Measurements from ENCODE around the gene FOXR1.
"Not testable (repeated sequence)": the region's sequence is repeated elsewhere in the genome, so short reads cannot be mapped to it uniquely, and the experiment has no call there.

FOXR1 gene

GRCh38 chr11:119012629-119013170 lies 41.1 kb downstream of the FOXR1 start:
- Histone ChIP-seq H3K36me3 (ENCODE audit: control insufficient read depth in 4 of 4, insufficient read depth in 4 of 4, low read length in 3 of 4) (peaks cover 9 to 63% (median 44%) of the 10 kb centered on the region in 4 experiments), H3K27me3 (replicated peaks in 2 of 5; ENCODE audit: control insufficient read depth in 4 of 5, insufficient read depth in 5 of 5, low read length in 4 of 5) (no peaks in the 10 kb centered on the region), H3K4me1 (ENCODE audit: control extremely low read depth in 1 of 4, control insufficient read depth in 4 of 4, insufficient read depth in 4 of 4, low read length in 3 of 4) (peaks cover 12 to 20% (median 14%) of the 10 kb centered on the region in 4 experiments), H3K9me3 (ENCODE audit: control extremely low read depth in 1 of 5, control insufficient read depth in 4 of 5, insufficient read depth in 2 of 5, low read depth in 1 of 5, low read length in 4 of 5) (no peaks in the 10 kb centered on the region), H3K4me3 (ENCODE audit: control insufficient read depth in 1 of 7, extremely low read depth in 1 of 7, insufficient read depth in 4 of 7, low read depth in 2 of 7, low read length in 6 of 7) (no peak overlapping the region), H3K27ac (ENCODE audit: insufficient read depth in 1 of 2, low read depth in 1 of 2, low read length in 2 of 2, poor library complexity in 1 of 2, severe bottlenecking in 2 of 2) (no peak overlapping the region)
- CTCF ChIA-PET: interaction anchor here (1.1 kb wide), 1 partner anchor 106 kb away, joined by 3 read pairs; no protein-coding TSS in a partner anchor
- WGBS (ENCODE audit: insufficient coverage): 100% methylated on average over 3 of the region's 3 CpGs
- no peak for DNase-seq
- POLR2A ChIA-PET: no interaction called here

- no peaks in the 10 kb centered on the region for H3K9me3 ChIP-seq (ENCODE audit: control extremely low read depth in 1 of 5, control insufficient read depth in 4 of 5, insufficient read depth in 2 of 5, low read depth in 1 of 5, low read length in 4 of 5)
- CTCF ChIA-PET: interaction anchor here (0.7 to 1.4 kb wide), 4 partner anchors 8 to 41 kb away, joined by 3 to 4 read pairs (median 3); no protein-coding TSS in a partner anchor
- H3K36me3 ChIP-seq (ENCODE audit: control insufficient read depth in 4 of 4, insufficient read depth in 4 of 4, low read length in 3 of 4): peaks cover 9 to 58% (median 41%) of the 10 kb centered on the region in 4 experiments
- no peak overlapping the region for H3K4me3 ChIP-seq (ENCODE audit: control insufficient read depth in 1 of 7, extremely low read depth in 1 of 7, insufficient read depth in 4 of 7, low read depth in 2 of 7, low read length in 6 of 7)
- H3K27ac ChIP-seq (ENCODE audit: insufficient read depth in 1 of 2, low read depth in 1 of 2, low read length in 2 of 2, poor library complexity in 1 of 2, severe bottlenecking in 2 of 2): no peak overlapping the region
- POLR2A ChIA-PET: no interaction called here
- H3K27me3 ChIP-seq (replicated peaks in 2 of 5; ENCODE audit: control insufficient read depth in 4 of 5, insufficient read depth in 5 of 5, low read length in 4 of 5): no peaks in the 10 kb centered on the region
- no peak for DNase-seq
- peaks cover 12 to 23% (median 15%) of the 10 kb centered on the region in 4 experiments for H3K4me1 ChIP-seq (ENCODE audit: control extremely low read depth in 1 of 4, control insufficient read depth in 4 of 4, insufficient read depth in 4 of 4, low read length in 3 of 4)
- WGBS (ENCODE audit: insufficient coverage): 96% methylated on average over 16 of the region's 17 CpGs
These were observed 42.8 kb downstream of the FOXR1 start for GRCh38 chr11:119014209-119014924.

DNA sequence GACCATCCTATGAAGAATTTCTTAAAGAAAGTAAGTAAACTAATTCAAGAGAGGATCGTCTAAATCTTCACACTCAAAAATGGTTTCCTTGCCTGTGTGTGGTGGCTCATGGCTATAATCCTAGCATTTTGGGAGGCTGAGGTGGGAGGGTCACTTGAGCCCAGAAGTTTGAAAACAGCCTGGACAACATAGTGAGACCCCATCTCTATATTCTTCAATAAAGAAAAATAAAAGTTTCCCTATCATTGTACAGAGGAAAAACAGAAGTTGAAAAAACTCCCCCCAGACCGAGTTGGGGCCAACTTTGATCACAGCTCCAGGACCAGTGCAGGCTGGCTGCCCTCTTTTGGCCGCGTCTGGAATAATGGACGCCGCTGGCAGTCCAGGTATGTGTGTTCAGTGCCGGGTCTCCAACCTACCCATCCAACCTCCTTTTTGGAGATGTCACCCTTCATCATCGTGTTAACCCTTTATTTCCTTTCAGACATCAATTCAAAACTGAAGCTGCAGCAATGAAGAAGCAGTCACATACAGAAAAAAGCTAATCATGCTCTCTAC lies 43.6 kb downstream of the FOXR1 start:
- peak in 2 of 3 donors; percentile 21 to 40 for DNase-seq
- Histone ChIP-seq H3K36me3 (ENCODE audit: control insufficient read depth in 4 of 4, insufficient read depth in 4 of 4, low read length in 3 of 4) (peaks cover 9 to 52% (median 39%) of the 10 kb centered on the region in 4 experiments), H3K27me3 (replicated peaks in 2 of 5; ENCODE audit: control insufficient read depth in 4 of 5, insufficient read depth in 5 of 5, low read length in 4 of 5) (no peaks in the 10 kb centered on the region), H3K4me3 (ENCODE audit: control insufficient read depth in 1 of 7, extremely low read depth in 1 of 7, insufficient read depth in 4 of 7, low read depth in 2 of 7, low read length in 6 of 7) (no peak overlapping the region), H3K4me1 (ENCODE audit: control extremely low read depth in 1 of 4, control insufficient read depth in 4 of 4, insufficient read depth in 4 of 4, low read length in 3 of 4) (peaks cover 17 to 31% (median 22%) of the 10 kb centered on the region in 4 experiments), H3K9me3 (ENCODE audit: control extremely low read depth in 1 of 5, control insufficient read depth in 4 of 5, insufficient read depth in 2 of 5, low read depth in 1 of 5, low read length in 4 of 5) (no peaks in the 10 kb centered on the region), H3K27ac (ENCODE audit: insufficient read depth in 1 of 2, low read depth in 1 of 2, low read length in 2 of 2, poor library complexity in 1 of 2, severe bottlenecking in 2 of 2) (no peak overlapping the region)
- POLR2A ChIA-PET: no interaction called here
- WGBS (ENCODE audit: insufficient coverage): 86% methylated on average over 8 of the region's 8 CpGs
- CTCF ChIA-PET: interaction anchor here (0.6 to 1.2 kb wide), 6 partner anchors 15 to 325 kb away, joined by 3 to 4 read pairs (median 3); no protein-coding TSS in a partner anchor

DNA sequence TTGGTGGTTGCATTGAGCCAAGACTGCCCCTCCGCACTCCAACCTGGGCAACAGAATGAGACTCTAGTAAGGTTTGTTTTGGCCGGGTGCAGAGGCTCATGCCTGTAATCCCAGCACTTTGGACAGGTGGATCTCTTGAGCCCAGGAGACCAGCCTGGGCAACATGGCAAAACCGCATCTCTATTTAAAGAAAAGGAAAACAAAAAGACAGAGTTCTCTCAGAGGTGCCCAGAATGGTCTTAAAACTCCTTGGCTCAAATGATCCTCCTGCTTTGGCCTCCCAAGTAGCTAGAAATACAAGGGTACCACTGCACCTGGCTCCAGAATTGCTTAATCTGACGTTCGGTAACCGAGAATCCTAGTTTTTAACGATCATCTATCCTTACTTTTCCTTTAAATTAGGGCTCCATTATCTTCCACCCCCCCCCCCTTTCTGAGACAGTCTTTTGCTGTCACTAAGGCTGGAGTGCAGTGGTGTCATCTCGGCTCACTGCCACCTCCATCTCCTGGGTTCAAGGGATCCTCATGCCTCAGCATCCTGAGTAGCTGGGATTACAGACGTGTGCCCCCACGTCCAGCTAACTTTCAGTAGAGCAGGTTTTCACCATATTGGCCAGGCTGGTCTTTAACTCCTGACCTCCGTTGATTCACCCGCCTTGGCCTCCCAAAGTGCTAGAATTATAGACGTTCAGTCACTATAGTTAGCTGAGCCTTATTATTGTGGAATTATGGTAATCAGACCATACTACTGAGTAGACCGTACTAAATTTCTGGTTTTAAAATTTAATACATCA lies 44.9 kb downstream of the FOXR1 start:
- H3K27me3 ChIP-seq (replicated peaks in 2 of 5; ENCODE audit: control insufficient read depth in 4 of 5, insufficient read depth in 5 of 5, low read length in 4 of 5): no peaks in the 10 kb centered on the region
- no peak for DNase-seq
- H3K9me3 ChIP-seq (ENCODE audit: control extremely low read depth in 1 of 5, control insufficient read depth in 4 of 5, insufficient read depth in 2 of 5, low read depth in 1 of 5, low read length in 4 of 5): no peaks in the 10 kb centered on the region
- peaks cover 17 to 32% (median 23%) of the 10 kb centered on the region in 4 experiments for H3K4me1 ChIP-seq (ENCODE audit: control extremely low read depth in 1 of 4, control insufficient read depth in 4 of 4, insufficient read depth in 4 of 4, low read length in 3 of 4)
- POLR2A ChIA-PET: interaction anchor here (0.8 kb wide), 1 partner anchor 472 kb away, joined by 3 read pairs; no protein-coding TSS in a partner anchor
- CTCF ChIA-PET: interaction anchor here (0.8 to 1.3 kb wide), 5 partner anchors 16 to 88 kb away, joined by 3 read pairs; no protein-coding TSS in a partner anchor
- H3K36me3 ChIP-seq (ENCODE audit: control insufficient read depth in 4 of 4, insufficient read depth in 4 of 4, low read length in 3 of 4): peaks cover 9 to 51% (median 37%) of the 10 kb centered on the region in 4 experiments
- H3K4me3 ChIP-seq (ENCODE audit: control insufficient read depth in 1 of 7, extremely low read depth in 1 of 7, insufficient read depth in 4 of 7, low read depth in 2 of 7, low read length in 6 of 7): peak overlapping the region in 3 of 7 experiments; percentile 94 to 100 (median 96)
- H3K27ac ChIP-seq (ENCODE audit: insufficient read depth in 1 of 2, low read depth in 1 of 2, low read length in 2 of 2, poor library complexity in 1 of 2, severe bottlenecking in 2 of 2): peak overlapping the region in 1 of 2 experiments; percentile 96
- 93% methylated on average over 9 of the region's 14 CpGs for WGBS (ENCODE audit: insufficient coverage)

DNA sequence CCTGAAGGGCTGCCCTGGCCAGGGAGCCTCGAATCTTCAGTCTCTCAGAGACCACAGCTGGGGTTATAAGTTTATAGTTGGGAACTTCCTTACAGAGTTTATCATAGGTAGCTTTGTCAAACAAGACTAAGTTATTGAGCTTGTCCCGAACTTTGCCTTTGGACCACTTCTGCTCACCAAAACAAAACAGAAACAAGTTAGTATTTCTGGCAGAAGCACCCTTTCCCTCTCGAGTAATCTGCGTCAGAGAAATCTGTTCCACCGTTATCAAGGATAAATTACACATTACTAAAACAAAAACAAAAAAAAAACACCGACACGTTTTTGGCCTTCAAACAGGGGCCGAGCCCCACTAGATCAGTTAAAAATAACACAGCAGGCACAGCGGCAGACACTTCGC lies 45.8 kb downstream of the FOXR1 start:
- not testable (repeated sequence) for H3K9me3 ChIP-seq (ENCODE audit: control extremely low read depth in 1 of 5, control insufficient read depth in 4 of 5, insufficient read depth in 2 of 5, low read depth in 1 of 5, low read length in 4 of 5); DNase-seq; H3K27me3 ChIP-seq (replicated peaks in 2 of 5; ENCODE audit: control insufficient read depth in 4 of 5, insufficient read depth in 5 of 5, low read length in 4 of 5)
- Histone ChIP-seq H3K36me3 (ENCODE audit: control insufficient read depth in 4 of 4, insufficient read depth in 4 of 4, low read length in 3 of 4) (peaks cover 4 to 55% (median 37%) of the 10 kb centered on the region in 4 experiments), H3K4me1 (ENCODE audit: control extremely low read depth in 1 of 4, control insufficient read depth in 4 of 4, insufficient read depth in 4 of 4, low read length in 3 of 4) (peaks cover 17 to 32% (median 23%) of the 10 kb centered on the region in 4 experiments), H3K4me3 (ENCODE audit: control insufficient read depth in 1 of 7, extremely low read depth in 1 of 7, insufficient read depth in 4 of 7, low read depth in 2 of 7, low read length in 6 of 7) (peak overlapping the region; percentile 94 to 100 (median 96)), H3K27ac (ENCODE audit: insufficient read depth in 1 of 2, low read depth in 1 of 2, low read length in 2 of 2, poor library complexity in 1 of 2, severe bottlenecking in 2 of 2) (peak overlapping the region; percentile 87 to 96)
- ChIA-PET POLR2A (interaction anchor here (0.8 kb wide), 1 partner anchor 77 kb away, joined by 4 read pairs; no protein-coding TSS in a partner anchor), CTCF (interaction anchor here (1.3 kb wide), 1 partner anchor 16 kb away, joined by 3 read pairs; no protein-coding TSS in a partner anchor)
- 4% methylated on average over 9 of the region's 10 CpGs for WGBS (ENCODE audit: insufficient coverage)

- Histone ChIP-seq H3K9me3 (ENCODE audit: control extremely low read depth in 1 of 5, control insufficient read depth in 4 of 5, insufficient read depth in 2 of 5, low read depth in 1 of 5, low read length in 4 of 5) (no peaks in the 10 kb centered on the region), H3K36me3 (ENCODE audit: control insufficient read depth in 4 of 4, insufficient read depth in 4 of 4, low read length in 3 of 4) (peaks cover 3 to 54% (median 38%) of the 10 kb centered on the region in 4 experiments), H3K27me3 (replicated peaks in 2 of 5; ENCODE audit: control insufficient read depth in 4 of 5, insufficient read depth in 5 of 5, low read length in 4 of 5) (no peaks in the 10 kb centered on the region), H3K4me3 (ENCODE audit: control insufficient read depth in 1 of 7, extremely low read depth in 1 of 7, insufficient read depth in 4 of 7, low read depth in 2 of 7, low read length in 6 of 7) (peak within 1 kb of the TSS; percentile 94 to 100 (median 96)), H3K27ac (ENCODE audit: insufficient read depth in 1 of 2, low read depth in 1 of 2, low read length in 2 of 2, poor library complexity in 1 of 2, severe bottlenecking in 2 of 2) (peak within 1 kb of the TSS; percentile 87 to 96), H3K4me1 (ENCODE audit: control extremely low read depth in 1 of 4, control insufficient read depth in 4 of 4, insufficient read depth in 4 of 4, low read length in 3 of 4) (peaks cover 17 to 32% (median 23%) of the 10 kb centered on the region in 4 experiments)
- peak; percentile 98 to 99 (median 99) for DNase-seq
- ChIA-PET POLR2A (interaction anchor here (0.6 to 1.8 kb wide), 4 partner anchors 38 to 88 kb away, joined by 3 to 13 read pairs (median 4); partner anchors contain the start of gene HYOU1), CTCF (interaction anchor here (0.6 to 3.1 kb wide), 6 partner anchors 10 to 905 kb away, joined by 3 to 13 read pairs (median 4); partner anchors contain the start of gene SLC37A4)
- 0% methylated on average over 48 of the region's 63 CpGs for WGBS (ENCODE audit: insufficient coverage)
These were observed 46.7 kb downstream of the FOXR1 start, which contains the start of the genes RPS25 and TRAPPC4 for GRCh38 chr11:119018074-119018938. Gene RPS25, minus strand, starts transcription at chr11:119018343. Its CDS starts 59 bp downstream, at chr11:119018284. Gene TRAPPC4, plus strand, starts transcription at chr11:119018766. Its CDS starts 30 bp downstream, at chr11:119018796.

Data from common myeloid progenitor, CD34-positive (primary cell).